ENCODE measurements around the gene IL11. TPM values are rescaled to one million over a fixed set of nuclear protein-coding genes. Genes with fewer than 3 reads are reported as not detected.

The IL11 gene
- total RNA-seq, 1 donor from 2014 or later: 1.3 TPM

- TF ChIP-seq CTCF (IDR thresholded peaks at IDR 0.05; ENCODE audit: insufficient read depth, low read length, severe bottlenecking): no peak
- no peak for FAIRE-seq
Observed at GRCh38 chr19:55325172-55325571, 45.1 kb downstream of the IL11 start, which contains the start of gene TMEM150B. Gene TMEM150B (minus strand): TSS chr19:55325341. CDS start chr19:55321036, 4,305 bp downstream.

GRCh38 chr19:55324662-55325061 is 45.6 kb downstream of the IL11 start:
- TF ChIP-seq CTCF (IDR thresholded peaks at IDR 0.05; ENCODE audit: insufficient read depth, low read length, severe bottlenecking): no peak
- DNase-seq (ENCODE audit: low read depth) (no peak), FAIRE-seq (no peak)
- Histone ChIP-seq H3K4me3 (ENCODE audit: low read depth, low read length) (no peak overlapping the region), H3K36me3 (ENCODE audit: control insufficient read depth, insufficient read depth, low read length) (no peaks in the 10 kb centered on the region), H3K27me3 (ENCODE audit: control insufficient read depth, insufficient read depth, low read length) (no peaks in the 10 kb centered on the region)

More at GRCh38 chr19:55325172-55325571, 45.1 kb downstream of the IL11 start, which contains the start of gene TMEM150B:
- DNase-seq (ENCODE audit: low read depth): no peak
- no peak within 1 kb of the TSS for H3K4me3 ChIP-seq (ENCODE audit: low read depth, low read length)
- H3K36me3 ChIP-seq (ENCODE audit: control insufficient read depth, insufficient read depth, low read length): no peaks in the 10 kb centered on the region
- no peaks in the 10 kb centered on the region for H3K27me3 ChIP-seq (ENCODE audit: control insufficient read depth, insufficient read depth, low read length)

- DNase-seq (ENCODE audit: low read depth): no peak
- no peak for FAIRE-seq
- Histone ChIP-seq H3K4me3 (ENCODE audit: low read depth, low read length) (no peak overlapping the region), H3K36me3 (ENCODE audit: control insufficient read depth, insufficient read depth, low read length) (no peaks in the 10 kb centered on the region), H3K27me3 (ENCODE audit: control insufficient read depth, insufficient read depth, low read length) (no peaks in the 10 kb centered on the region)
- TF ChIP-seq CTCF (IDR thresholded peaks at IDR 0.05; ENCODE audit: insufficient read depth, low read length, severe bottlenecking): no peak
Observed at GRCh38 chr19:55322204-55322885, 47.9 kb downstream of the IL11 start.

- DNase-seq (ENCODE audit: low read depth) (no peak), FAIRE-seq (no peak)
- TF ChIP-seq CTCF (IDR thresholded peaks at IDR 0.05; ENCODE audit: insufficient read depth, low read length, severe bottlenecking): no peak
- Histone ChIP-seq H3K36me3 (ENCODE audit: control insufficient read depth, insufficient read depth, low read length) (no peaks in the 10 kb centered on the region), H3K27me3 (ENCODE audit: control insufficient read depth, insufficient read depth, low read length) (no peaks in the 10 kb centered on the region), H3K4me3 (ENCODE audit: low read depth, low read length) (no peak overlapping the region)
Observed at GRCh38 chr19:55321466-55322137, 48.7 kb downstream of the IL11 start.

- no peak overlapping the region for H3K4me3 ChIP-seq (ENCODE audit: low read depth, low read length)
- DNase-seq (ENCODE audit: low read depth) (no peak), FAIRE-seq (no peak)
- no peak for TF ChIP-seq CTCF (IDR thresholded peaks at IDR 0.05; ENCODE audit: insufficient read depth, low read length, severe bottlenecking)
- no peaks in the 10 kb centered on the region for H3K27me3 ChIP-seq (ENCODE audit: control insufficient read depth, insufficient read depth, low read length)
- no peaks in the 10 kb centered on the region for H3K36me3 ChIP-seq (ENCODE audit: control insufficient read depth, insufficient read depth, low read length)
Observed at GRCh38 chr19:55320844-55321419, 49.3 kb downstream of the IL11 start.
